GM21717 (cell line): Measurements from ENCODE around the gene TRIM71.
"Not testable (repeated sequence)": the region's sequence is repeated elsewhere in the genome, so short reads cannot be mapped to it uniquely, and the experiment has no call there.

ENCODE experiments used
- ATAC-seq: cut with Tn5 transposase; IDR thresholded peaks from one replicate; pipeline ENCODE4 v1.9.1; 2021; ENCODE audit warnings: mild to moderate bottlenecking, moderate library complexity; ENCODE audit not compliant: unreplicated experiment

The TRIM71 gene

DNA sequence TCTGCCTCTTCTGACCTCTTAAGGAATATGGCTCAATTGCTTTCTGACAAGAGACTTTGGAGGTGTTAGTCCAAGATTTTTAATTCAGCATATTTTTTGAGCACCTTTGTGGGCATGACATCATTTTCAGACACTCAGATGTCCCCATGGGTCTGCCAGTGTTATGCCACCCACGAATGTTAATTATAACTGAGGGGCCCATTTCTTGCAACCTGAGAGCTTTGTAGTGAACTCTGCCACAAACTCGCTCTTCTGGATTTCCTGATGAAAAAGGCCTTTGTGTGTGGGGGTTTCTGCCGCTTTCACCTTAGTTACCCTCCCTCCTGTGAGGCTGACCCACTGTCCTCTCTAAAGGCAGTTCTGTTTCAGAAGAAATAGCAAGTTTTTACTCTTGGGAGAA lies 69.1 kb downstream of the TRIM71 start:
- no peak for ATAC-seq

- peak; percentile 96 for ATAC-seq
Observed at GRCh38 chr3:32888739-32889138, 70.9 kb downstream of the TRIM71 start.

DNA sequence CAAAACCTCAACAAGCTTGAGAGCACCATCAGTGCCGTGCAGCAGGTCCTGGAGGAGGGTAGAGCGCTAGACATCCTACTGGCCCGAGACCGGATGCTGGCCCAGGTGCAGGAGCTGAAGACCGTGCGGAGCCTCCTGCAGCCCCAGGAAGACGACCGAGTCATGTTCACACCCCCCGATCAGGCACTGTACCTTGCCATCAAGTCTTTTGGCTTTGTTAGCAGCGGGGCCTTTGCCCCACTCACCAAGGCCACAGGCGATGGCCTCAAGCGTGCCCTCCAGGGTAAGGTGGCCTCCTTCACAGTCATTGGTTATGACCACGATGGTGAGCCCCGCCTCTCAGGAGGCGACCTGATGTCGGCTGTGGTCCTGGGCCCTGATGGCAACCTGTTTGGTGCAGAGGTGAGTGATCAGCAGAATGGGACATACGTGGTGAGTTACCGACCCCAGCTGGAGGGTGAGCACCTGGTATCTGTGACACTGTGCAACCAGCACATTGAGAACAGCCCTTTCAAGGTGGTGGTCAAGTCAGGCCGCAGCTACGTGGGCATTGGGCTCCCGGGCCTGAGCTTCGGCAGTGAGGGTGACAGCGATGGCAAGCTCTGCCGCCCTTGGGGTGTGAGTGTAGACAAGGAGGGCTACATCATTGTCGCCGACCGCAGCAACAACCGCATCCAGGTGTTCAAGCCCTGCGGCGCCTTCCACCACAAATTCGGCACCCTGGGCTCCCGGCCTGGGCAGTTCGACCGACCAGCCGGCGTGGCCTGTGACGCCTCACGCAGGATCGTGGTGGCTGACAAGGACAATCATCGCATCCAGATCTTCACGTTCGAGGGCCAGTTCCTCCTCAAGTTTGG lies 72.9 kb downstream of the TRIM71 start:
- ATAC-seq = no peak

- ATAC-seq = no peak
Observed at GRCh38 chr3:32891365-32891764, 73.6 kb downstream of the TRIM71 start.

- ATAC-seq = no peak
Observed at GRCh38 chr3:32892625-32893598, 75.1 kb downstream of the TRIM71 start.

DNA sequence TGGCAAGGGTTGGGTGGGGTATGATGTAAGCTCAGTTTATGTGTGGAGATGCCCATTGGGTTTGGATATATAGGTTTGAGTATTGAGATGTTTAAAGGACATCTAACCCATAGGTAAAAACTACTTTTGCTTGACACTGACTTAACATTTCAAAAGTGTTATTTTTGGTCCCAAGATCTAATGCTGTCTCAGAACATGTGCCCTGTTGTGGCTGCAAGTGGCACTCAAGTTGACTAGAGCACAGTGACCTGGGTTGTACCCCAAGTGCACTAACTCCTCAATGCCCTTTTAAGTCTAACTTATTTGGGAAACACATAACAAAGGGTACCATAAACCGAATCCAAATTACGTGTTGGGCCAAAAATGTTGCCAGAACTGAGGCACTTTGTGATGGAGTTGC lies 77.2 kb downstream of the TRIM71 start:
- ATAC-seq = no peak

DNA sequence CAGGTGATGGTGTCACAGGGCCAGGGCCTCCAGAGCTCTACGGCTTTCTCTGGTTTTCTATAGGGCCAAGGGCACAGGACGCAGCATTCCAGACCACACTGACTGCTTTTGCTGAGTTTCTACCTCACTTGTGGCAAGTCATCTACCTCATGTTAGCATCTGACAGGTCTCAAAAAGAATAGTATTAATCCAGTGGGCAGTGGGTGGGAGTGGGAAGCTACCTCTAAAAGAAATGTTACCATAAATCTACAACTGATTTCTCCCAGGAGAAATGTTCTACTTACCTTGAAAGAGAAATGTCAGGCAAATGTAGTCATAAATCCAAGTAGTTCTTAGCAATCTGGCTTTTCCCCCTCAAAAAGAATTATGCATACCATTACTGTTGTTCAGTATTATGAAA lies 77.9 kb downstream of the TRIM71 start:
- no peak for ATAC-seq

DNA sequence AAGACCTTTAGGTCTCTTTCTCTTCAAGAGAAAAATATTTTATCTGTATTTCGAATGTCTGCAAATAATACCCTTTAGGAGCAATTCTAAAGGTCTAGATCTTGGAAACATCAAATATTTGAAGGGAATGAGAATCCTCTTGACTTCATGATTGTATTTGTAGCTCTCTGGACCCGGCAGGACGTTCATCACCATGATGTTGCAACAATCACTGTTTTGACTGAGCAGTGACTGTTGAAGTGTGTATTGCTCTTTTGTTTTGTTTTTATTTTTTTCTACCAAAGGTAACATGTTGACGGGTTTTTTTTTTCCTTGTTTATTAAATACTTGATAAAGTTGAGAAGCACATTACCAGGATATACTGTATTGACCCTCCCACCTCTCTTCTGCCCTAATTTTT lies 78.3 kb downstream of the TRIM71 start:
- ATAC-seq = no peak

- ATAC-seq = no peak
Observed at GRCh38 chr3:32897001-32897601, 79.3 kb downstream of the TRIM71 start.

DNA sequence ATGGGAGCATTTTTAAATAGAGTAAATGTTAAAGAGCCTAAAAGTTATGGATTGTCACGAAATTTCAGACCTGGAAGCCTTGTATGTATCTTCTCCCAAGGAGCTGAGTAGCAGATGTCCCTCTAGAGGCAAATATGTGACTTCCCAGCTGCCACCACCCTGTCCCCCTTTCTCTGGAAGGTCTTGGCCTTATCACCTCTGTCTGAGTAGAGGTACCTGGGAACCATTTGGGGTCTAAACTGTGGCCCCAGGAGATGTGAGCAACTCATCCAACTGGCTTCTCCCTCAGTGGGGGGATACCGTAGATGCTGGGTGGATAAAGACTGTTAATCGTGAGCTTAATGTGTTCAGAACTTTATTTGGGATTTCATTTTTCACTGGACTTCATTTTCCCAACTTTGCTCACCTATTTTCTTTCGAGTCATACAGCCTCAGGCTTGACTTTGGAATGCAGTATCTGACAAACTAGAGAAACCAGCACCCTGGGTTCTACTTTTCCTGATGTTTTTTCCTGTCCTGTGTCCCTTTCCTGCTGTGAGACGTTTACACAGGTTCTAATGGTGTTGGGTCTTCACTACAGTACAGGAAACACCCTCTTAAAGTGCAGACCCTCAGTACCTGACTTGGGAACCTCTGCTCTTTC lies 80.3 kb downstream of the TRIM71 start:
- ATAC-seq = no peak

- ATAC-seq = no peak
Observed at GRCh38 chr3:32899265-32899664, 81.5 kb downstream of the TRIM71 start.

DNA sequence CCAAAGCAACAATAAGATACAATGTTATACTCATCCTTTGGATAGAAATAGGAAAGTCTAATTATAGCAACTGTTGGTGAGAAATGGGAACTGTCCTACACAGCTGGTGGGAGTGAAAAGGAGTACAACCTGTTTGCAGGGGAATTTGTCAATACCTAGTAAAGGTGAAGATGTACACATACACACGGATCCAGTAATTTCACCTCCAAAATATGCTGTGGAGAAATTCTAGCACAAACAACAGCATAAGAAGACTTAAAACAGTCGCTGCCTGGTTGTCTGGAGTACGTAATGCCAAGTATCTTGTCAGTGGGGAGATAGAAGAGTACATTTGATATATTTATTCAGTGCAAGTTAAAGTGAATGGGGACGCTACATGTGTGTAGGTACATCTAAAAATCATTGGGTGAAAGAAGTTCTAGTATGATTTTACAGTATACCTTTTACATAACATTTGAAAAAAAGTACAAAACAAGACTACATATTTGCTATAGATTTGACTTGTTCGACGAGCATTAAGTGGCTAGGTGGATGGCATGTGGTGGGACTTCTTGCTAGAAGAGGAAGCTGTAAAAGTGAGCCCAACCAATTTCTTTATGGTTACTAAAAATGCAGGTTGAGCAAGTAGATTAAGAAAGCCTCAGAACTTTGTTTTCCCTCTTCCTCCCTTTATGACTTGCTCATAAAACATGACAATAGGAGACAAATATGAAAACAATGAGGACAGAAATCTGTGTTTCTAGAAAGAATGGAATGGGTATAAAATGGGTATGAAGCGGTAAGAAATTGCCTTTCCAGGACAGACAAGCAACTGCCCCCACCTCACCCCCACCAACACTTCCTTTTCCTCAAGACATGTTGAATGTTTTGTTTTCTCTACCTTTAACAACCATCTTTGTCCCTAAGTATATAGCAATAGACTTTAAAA lies 83.5 kb downstream of the TRIM71 start:
- no peak for ATAC-seq

- not testable (repeated sequence) for ATAC-seq
Observed at GRCh38 chr3:32902887-32903371, 85.1 kb downstream of the TRIM71 start.

GRCh38 chr3:32903953-32904352 lies 86.2 kb downstream of the TRIM71 start:
- no peak for ATAC-seq

- no peak for ATAC-seq
Observed at GRCh38 chr3:32909999-32910398, 92.2 kb downstream of the TRIM71 start.

- no peak for ATAC-seq
Observed at GRCh38 chr3:32910954-32911353, 93.2 kb downstream of the TRIM71 start.

- no peak for ATAC-seq
Observed at GRCh38 chr3:32912046-32912445, 94.2 kb downstream of the TRIM71 start.

- no peak for ATAC-seq
Observed at GRCh38 chr3:32913790-32914446, 96.1 kb downstream of the TRIM71 start.

DNA sequence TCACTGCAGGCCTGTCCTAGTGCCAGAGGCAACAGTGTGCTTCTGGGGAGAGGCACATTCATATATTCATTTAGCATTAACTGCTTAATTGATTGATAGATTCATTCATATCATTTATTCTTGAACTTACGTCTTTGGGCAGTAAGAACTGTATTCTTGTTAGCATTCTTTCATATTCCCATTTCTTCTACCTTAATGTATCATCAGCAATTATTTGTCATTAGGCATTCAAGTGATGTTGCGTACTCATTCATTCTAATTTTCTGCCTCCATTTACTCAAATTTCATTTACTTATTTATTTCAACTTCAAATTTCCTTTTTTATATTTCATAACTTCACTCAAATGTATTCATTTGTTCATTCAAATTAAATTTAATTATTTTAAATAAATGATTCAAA lies 102.1 kb downstream of the TRIM71 start:
- ATAC-seq = no peak
